GM18508 (cell line): ENCODE results near the gene SORCS3.
A peak's percentile ranks its signal among the peaks of the same experiment; 100 is the strongest.

Experiments used
- ATAC-seq: cut with Tn5 transposase; IDR thresholded peaks from one replicate; pipeline ENCODE4 v1.9.1; 2021; ENCODE audit warnings: moderate number of reproducible peaks; ENCODE audit not compliant: insufficient read depth, unreplicated experiment

Gene SORCS3

DNA sequence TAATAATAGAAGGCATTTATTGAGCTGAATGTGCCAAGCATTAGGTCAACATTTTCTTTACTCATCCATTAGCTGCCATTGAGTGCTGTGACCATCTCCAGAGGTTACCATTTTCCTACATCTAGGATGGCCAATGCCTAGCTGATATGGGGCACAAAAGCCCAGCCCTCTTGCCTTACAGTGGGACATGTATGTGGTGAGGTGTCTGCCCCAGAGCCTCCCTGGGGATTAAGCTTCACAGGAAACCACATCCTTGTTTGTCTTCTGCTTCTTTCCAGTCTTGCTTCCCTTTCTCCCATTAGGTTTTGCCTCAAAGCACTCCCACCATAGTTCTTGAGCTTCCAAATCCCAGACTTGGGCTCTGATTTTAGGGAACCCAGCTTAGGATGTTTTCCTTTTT lies 258.7 kb downstream of the SORCS3 start:
- ATAC-seq, result no peak

DNA sequence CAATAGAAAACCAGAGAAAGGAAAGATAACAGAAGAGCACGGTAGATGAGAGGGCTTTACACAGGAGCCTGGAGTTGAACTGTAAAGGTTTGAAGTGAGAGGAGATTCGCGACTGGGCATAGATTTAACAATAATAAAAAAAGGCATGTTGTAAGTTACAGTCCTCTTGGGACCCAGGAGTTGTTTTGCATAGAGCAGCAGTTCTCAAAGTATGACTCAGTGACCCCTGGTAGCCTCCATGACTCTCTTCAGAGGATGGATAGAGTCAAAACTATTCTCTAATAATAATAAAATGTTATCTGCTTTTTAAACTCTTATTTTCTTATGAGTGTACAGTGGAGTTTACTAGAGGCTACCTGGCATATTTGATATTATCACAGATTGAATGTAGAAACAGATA lies 262.3 kb downstream of the SORCS3 start:
- no peak for ATAC-seq

DNA sequence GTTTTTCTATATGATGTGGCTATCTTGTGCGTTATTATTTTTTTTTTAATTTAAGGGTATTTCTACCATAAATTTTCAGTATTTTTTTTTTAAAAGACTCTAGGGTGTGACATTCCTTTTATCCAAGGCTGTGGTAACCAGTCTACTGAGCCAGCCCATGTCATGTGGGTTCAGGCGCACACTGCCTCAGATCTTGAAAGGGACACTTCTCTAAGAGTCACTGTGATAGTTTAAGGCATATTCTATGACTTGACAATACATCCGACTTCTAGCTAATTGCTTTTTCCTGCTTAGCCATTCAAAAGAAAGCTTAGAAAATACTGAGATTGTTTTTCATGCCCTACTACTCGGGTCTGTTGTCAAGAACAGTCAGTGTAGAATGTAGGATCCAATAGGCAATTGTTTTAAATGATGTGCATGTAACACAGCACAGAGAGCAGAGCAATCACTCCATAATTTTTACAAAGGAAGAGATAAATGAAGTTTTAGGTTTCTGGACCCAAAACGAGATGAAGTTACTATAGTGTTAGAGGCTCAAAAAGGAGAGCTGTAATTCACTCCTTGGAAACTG lies 263.7 kb downstream of the SORCS3 start:
- ATAC-seq, result no peak

DNA sequence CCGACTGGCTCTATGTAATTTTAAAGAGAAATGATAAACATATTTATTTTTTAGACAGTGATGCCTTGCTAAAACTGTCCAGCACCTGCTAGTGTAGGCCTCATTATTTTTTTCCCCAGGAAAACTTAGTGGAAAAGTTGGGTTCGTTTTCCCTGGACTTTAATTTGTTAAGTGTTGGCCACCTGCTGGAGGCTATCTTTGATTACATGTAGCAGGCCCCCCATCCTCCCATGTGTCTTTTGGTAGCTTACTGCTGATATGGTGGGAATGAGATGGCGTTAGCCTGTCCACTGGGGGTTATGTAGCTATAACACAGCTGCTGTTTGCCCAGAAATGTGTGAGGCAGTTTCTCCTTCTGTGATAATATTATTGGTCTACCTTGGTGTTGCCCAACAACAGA lies 265.0 kb downstream of the SORCS3 start:
- ATAC-seq, result no peak

DNA sequence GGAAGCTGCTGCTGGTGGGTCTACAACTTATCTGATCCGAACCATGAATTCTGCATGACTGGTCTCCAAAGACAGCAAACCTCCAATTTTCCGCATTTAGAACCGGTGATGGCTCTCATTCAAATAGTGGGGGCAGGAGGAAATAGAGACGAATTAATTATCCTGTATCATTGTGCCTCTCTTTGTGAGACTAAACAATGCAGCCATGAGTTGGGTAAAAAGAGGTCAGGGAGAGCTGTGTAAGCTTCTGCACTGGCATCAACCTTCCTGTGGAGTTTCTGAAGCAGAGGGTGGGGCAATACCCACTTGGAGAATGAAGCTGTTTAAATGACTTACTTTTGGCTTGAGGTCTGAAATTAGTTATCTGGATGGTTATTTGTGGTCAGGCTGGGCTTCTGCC lies 266.4 kb downstream of the SORCS3 start:
- ATAC-seq, result no peak

DNA sequence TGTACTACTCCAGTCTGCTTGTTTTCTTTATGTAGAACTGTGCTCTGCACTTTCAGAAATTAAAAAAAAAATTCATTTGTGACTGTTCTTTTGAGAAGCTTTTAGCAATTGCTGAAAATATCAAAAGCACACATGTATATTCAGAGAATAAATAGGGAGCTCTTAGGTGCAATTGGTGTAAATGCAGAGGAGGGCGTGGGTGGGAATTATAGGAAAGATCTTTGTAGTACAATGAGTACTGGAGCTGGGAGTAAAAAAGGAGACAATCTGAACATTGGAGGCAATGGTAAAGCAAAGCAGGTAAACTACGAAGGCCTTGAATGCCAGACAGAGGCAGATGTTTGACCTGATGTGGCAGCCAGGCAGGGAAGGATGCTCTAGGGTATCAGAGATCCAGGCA lies 267.5 kb downstream of the SORCS3 start:
- no peak for ATAC-seq

DNA sequence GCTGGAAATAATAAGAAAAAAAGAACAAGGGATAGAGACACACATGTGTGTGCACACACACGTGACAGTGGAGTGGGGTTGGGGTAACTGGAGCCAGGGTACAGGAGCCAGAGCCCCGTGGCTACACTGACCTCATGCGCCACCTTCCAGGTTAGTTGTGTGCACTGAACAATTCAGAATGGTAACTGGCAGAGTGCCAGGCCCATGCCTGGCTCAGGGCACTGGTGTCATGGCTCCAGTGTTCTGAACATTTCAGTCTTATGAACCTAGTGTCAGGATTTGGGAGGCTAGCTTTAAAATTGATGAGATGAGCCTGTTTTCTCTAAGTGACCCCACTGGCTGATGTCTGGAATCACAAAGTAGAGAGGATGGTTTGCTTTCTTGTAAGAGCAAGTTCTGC lies 269.6 kb downstream of the SORCS3 start:
- no peak for ATAC-seq

DNA sequence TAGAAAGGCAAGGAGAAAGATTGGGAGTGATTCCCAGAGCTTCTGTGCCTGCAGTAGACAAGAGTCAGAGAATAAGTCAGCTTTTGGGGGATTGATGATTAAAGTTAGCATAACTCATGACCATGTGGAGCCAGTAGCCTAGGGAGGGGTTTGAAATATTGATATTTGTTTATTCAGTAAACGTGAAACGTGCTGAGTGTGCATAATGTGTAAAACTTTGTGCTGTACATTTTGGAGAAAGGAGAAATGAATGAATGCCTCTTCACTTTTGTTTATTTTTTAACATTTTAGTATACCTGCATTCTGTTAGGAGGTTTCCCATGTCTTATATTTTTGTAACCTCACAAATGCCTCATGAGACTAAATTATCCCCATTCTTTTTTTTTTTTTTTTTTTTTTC lies 272.3 kb downstream of the SORCS3 start:
- ATAC-seq, result no peak

DNA sequence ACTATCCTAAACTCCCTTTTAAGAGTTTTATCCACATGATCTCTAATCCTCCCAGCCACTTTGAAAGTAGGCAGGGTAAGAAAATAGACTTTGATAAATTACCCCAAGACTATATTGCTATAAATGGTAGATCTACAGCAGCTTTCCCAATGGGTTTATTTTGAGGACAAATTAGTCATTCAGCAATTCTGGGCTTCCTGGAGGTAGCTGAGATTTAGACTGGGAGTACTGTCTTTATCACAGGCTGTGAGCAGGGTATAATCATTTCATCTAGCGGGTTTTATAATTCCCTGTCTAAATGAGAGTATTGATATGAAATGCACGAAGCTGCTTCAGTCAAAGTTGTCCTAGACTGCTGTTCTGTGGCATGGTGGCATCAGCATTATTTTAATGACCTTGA lies 279.4 kb downstream of the SORCS3 start:
- ATAC-seq, result no peak

DNA sequence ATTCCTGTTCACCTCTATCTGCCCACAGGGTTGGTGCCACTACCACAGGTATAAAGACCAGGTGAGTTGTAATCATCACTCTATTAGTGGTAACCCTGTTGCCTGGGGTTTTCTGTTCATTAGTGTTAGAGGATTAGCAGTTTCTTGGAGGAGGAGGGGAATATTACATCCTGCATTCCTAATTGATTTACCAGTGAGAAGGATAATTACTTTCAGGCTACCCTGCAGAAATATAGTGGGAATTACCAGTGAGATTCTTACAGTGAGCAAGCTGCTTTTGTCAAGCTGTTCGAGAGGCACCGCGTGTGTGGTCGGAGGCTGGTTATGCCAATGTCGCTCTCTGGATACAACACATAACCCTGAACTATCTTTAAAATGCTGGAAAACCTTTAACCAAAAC lies 280.7 kb downstream of the SORCS3 start:
- ATAC-seq, result no peak

DNA sequence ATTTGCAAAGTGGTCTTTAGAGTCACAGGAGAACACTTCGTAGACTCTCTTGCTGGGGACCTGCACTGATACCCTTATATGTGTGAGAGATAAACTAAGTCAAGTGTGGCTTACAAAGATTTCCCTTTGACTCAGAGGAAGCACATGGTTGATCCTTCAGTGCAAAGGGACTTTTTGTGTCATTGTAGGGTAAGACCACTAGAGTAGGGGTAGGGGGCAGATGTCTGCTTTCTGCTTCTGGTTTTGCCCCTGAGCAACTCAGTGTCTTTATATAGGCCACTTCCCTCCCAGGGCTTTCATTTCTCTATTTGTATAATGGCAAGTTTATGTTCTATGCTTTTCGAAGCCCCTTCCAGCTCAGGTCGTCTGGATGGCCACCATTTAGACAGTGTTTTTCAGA lies 281.7 kb downstream of the SORCS3 start:
- ATAC-seq, result peak; percentile 85

DNA sequence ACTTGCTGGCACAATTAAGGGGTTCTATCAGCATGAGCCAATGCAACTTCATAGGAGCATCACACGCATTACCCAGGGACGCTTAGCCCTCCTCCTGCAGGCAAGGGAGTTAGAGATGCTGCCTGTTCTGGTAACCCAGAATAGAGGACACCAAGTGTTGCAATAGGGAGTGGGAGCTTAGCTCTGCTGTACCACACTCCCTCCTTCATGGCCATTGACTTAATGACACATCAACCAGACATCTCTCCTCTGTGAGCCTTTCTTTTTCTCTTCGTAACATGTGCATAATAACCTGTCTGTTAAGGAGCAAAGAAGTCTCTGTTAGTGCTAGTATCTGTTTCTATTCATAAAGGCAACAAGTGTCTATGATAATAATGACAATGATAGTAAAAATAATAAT lies 282.4 kb downstream of the SORCS3 start:
- peak; percentile 3 for ATAC-seq

DNA sequence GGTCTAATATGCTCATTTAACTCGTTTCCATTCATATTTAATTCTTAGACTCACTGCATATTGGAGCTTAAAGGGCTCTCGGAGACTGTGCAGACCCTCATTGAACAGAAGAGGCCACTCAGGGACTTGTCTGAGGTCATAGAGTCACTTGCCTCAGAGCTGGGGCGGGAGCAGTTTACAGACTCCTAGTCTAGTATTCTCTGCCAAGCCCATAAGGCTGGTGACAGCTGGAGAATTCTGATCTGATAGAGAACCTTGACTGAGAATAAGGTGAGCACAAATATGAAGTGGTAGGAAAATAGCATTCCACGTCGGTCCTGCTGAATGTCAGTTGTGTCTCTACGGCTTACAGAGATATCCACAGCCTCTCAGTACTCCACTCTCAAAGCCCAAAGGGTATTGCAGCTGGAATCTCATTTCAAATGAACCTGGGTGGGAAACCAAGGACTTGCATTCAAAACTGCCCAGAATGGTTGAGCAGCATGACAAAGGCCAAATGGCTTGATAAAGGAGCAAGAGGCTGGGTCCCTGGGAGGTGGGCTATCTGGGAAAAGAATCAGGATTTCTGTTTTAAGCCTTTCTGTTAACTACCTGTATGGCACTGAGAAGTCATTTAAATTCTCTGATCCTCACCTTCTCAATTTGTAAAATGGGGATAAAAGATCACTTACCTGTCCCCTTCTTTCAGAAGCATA lies 283.2 kb downstream of the SORCS3 start:
- ATAC-seq, result no peak

DNA sequence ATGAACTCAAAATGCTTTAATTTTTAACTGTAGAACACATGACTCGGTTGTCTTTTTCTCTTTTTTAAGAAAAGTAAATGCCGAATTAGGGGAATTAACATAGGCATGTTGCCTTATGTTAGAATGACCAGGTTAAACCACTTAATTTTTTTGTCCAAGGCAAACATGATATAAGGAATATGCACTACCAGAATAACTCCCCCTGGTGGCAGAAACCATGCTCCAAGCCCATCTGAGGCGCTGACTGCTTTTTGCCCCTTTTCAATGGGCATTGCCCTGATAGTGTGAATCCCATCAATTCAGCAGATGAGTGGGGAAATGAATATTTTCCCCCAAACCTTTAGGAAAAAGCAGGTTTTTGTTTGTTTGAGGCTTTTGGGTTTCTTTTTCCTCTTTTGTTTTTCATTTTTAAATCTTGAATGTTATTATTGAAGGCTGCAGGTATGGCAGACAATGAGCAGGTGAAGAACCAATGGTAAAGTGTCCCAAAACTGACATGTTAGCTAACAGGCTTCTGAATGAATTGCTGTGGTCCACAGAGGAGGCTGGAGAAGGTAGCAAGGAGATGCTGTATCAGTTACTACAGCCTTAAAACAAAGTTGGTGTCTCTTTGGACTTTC lies 284.3 kb downstream of the SORCS3 start:
- no peak for ATAC-seq

DNA sequence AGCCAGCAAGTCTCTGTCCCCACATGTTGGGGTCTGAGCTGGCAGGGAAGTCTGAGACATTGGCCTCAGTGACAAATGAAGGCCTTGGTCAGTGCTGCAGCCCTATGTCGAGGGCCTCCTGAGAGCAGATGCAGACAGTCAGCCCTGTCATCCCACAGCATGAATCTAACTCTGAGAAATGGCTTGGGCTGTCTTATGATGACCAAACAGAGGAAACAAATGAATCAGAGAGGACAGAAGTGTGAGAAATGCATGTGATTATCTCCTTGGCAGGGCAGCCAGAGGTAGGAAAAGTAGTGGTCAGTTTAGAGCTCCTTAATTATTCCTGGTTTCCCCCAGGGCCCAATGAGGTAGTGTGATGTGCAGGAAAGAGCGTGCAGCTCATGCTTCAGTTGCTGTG lies 287.6 kb downstream of the SORCS3 start:
- no peak for ATAC-seq

DNA sequence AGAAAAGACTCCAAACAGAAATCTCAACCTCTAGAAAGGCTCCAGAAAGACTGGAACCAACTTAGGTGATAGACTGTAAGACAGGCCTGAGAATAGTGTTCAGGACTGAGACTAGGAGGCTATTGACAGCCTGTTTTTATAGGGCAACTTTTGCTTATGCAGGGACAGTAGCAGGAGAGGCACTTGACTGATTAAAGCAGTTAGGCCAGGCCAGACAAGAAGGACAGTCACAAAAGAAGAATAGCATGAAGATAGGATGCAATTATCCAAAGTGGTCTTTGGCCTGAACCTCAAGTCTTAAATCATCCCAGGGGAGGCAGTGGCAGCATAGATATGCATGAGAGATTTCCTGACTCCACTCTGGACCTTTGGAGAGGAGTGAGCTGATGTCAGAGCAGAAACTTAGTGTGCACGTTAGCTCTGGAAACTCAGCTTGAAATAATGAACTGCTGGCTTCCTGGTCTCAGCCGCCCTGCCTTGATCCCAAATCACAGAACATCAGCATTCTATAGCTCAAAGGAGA lies 290.6 kb downstream of the SORCS3 start:
- no peak for ATAC-seq

DNA sequence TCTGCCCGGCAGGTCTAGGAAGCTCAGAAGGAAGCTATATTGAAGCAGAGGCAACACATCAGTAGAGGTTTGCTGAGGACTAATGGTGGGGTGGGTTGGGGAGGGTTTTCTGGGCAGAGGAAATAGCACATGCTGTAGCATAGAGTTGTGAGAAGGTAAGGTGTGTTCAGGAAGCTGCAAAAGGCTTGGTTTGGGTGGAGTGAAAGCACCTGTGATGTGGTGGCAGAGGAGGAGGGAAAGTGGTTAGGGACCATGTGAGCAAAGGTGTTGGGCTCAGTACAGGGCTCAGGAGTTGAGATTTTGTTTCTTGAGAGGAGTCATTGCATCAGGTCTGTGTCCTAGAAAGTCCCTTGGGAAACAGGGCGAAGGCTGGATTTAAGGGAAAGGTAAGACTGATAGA lies 294.6 kb downstream of the SORCS3 start:
- ATAC-seq, result no peak

DNA sequence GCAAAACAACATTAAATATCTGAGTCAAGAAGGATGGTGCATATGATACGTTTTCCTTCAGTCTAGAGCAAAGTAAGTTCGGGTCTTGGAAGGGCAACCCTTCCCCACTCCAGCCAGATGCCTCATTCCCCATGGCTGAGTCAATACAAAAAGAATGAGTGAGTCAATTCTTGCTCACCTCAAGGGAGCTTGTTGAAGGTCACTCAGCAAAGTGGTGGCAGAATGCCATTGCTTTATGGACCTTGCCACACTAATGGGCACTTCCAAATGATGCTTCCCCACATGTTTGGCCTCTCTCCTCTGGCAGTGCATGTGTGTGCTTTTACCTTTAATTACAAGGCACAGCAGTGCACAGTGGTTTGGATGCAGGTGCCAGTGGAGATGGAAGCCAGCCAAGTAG lies 296.5 kb downstream of the SORCS3 start:
- ATAC-seq, result no peak

DNA sequence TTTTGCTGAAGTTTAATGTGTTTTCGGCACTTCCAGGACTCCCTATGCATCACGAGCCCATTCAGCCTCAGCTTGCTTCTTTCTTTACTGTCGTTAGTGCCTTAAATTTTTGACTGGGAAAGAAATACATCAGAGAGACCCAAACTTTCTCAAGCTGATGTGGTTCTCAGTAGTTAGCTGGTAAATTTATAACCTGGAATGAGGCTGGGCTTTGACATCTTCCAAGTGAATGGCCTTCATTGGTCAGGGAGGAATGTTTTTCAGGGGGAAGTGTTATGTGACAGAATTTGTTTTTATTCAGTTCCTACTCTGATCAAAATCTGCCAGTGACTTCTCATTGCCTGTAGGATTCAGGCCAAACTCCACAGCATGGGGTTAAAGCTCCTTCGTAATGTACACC lies 296.9 kb downstream of the SORCS3 start:
- no peak for ATAC-seq

DNA sequence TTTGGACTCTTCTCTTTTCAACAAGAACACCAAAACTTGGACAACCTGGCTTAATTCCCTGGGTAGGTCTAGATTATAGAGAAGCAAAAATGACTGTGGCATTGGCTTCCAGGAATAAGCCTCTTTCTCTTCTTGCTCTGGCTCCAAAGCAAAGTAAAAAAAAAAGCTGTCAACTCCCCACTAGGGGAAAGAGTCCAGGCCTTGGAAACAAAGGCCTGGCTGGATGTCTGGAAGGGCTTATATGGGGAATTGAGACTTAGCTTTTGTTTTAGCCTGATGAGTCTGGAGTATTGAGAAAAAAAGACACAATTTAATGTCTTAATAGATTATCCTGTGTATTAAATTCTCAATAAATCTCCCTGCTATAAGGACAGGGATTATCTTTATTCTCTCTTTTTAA lies 300.6 kb downstream of the SORCS3 start:
- no peak for ATAC-seq

DNA sequence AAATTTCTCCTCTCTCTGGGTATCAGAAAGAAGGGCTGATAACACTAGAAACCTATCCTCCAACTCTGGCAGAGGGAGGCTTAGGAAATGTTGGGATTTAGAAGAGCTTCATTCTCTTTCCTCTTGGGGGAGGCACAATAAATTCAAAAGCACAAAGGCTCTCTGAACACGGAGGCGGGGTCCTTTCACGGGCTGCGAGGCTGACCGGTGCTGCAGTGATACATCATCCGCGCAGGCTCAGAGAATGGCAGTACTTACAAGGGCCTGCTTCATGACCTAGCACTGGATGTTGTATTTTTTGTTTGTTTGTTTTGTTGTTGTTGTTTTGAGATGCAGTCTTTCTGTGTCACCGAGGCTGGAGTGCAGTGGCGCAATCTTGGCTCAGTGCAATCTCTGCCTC lies 306.2 kb downstream of the SORCS3 start:
- no peak for ATAC-seq
